Measurements from ENCODE around the gene SPOCD1. TPM values are rescaled to one million over a fixed set of nuclear protein-coding genes. Genes with fewer than 3 reads are reported as not detected.

SPOCD1 gene
- total RNA-seq, 2 donors from 2014 or later, result 21.6 TPM; not detected in 1

DNA sequence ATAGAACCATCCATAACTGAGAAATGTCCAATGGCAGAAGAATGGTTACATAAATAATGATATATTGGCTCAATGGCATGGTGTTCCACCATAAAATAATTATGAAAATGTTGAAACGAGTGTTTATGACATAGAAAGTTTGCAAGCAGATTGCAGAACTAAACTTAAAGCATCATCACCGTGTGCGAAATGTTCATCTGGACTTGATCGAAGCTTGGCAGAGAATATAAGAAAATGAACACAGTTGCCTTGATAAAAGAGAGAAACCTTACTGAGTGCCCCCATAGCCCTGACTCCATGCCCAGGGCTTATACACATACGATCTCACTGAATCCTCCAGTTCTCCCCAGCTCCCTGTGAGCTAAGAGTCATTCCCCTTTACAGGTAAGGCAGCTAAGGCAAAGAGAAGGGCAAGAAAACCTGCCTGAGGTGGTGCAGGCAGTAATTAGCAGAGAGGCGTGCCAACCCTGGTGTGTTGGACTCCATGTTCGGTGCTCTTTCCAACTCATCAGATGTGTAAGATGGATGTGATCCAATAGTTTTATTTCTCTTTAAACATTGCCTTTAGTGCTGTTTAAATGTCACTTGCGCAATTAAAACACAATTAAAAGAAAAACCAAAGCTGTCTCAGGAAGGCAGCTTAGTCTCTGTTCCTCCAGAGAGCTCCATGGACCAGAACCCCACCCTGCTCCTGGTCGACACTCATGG, 21.8 kb upstream of the SPOCD1 start:
- intact Hi-C loops (cut with DNase I), result no loop called here
- 44% methylated on average over 9 of the region's 9 CpGs for WGBS
- no peak overlapping the region for H3K4me3 ChIP-seq
- peaks cover 6% of the 10 kb centered on the region for H3K4me1 ChIP-seq (replicated peaks)
- H3K9me3 ChIP-seq, result no peaks in the 10 kb centered on the region
- peak overlapping the region; percentile 54 to 56 for H3K27ac ChIP-seq
- peak; percentile 63 for TF ChIP-seq POLR2AphosphoS5 (IDR thresholded peaks at IDR 0.05)
- no peak for TF ChIP-seq POLR2A (IDR thresholded peaks at IDR 0.05)
- TF ChIP-seq, protein P1, sequence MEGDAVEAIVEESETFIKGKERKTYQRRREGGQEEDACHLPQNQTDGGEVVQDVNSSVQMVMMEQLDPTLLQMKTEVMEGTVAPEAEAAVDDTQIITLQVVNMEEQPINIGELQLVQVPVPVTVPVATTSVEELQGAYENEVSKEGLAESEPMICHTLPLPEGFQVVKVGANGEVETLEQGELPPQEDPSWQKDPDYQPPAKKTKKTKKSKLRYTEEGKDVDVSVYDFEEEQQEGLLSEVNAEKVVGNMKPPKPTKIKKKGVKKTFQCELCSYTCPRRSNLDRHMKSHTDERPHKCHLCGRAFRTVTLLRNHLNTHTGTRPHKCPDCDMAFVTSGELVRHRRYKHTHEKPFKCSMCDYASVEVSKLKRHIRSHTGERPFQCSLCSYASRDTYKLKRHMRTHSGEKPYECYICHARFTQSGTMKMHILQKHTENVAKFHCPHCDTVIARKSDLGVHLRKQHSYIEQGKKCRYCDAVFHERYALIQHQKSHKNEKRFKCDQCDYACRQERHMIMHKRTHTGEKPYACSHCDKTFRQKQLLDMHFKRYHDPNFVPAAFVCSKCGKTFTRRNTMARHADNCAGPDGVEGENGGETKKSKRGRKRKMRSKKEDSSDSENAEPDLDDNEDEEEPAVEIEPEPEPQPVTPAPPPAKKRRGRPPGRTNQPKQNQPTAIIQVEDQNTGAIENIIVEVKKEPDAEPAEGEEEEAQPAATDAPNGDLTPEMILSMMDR (IDR thresholded peaks at IDR 0.05), result no peak
- no peaks in the 10 kb centered on the region for H3K27me3 ChIP-seq (replicated peaks; ENCODE audit: insufficient read depth)
- H3K36me3 ChIP-seq, result no peaks in the 10 kb centered on the region
- peak; percentile 18 for DNase-seq (ENCODE audit: low spot score)

DNA sequence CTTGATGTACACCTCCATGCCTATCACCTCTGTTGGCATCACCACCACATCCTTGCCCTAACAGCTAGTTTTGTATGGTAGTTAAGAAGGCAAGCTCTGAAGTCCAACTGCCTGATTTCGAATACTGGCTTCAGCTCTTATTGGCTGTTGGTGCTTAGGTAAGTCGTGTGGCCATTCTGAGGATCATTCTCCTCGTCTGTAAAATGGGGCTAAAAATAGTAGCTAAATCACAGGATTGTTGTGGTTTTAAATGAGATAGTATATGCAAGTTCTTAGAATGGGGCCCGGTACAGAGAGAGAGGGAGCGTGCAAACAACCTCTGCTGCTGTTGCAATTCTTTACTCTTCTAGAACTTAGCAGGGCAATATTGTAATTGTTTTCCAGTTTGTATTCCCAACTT, 20.8 kb upstream of the SPOCD1 start:
- no peak overlapping the region for H3K4me3 ChIP-seq
- TF ChIP-seq POLR2AphosphoS5 (IDR thresholded peaks at IDR 0.05), result no peak
- TF ChIP-seq, protein P1 (IDR thresholded peaks at IDR 0.05), result no peak
- TF ChIP-seq POLR2A (IDR thresholded peaks at IDR 0.05), result no peak
- no peak overlapping the region for H3K27ac ChIP-seq
- peaks cover 6% of the 10 kb centered on the region for H3K4me1 ChIP-seq (replicated peaks)
- no peaks in the 10 kb centered on the region for H3K27me3 ChIP-seq (replicated peaks; ENCODE audit: insufficient read depth)
- intact Hi-C loops (cut with DNase I), result no loop called here
- H3K36me3 ChIP-seq, result no peaks in the 10 kb centered on the region
- DNase-seq (ENCODE audit: low spot score), result no peak
- 90% methylated on average over 5 of the region's 5 CpGs for WGBS
- no peaks in the 10 kb centered on the region for H3K9me3 ChIP-seq

DNA sequence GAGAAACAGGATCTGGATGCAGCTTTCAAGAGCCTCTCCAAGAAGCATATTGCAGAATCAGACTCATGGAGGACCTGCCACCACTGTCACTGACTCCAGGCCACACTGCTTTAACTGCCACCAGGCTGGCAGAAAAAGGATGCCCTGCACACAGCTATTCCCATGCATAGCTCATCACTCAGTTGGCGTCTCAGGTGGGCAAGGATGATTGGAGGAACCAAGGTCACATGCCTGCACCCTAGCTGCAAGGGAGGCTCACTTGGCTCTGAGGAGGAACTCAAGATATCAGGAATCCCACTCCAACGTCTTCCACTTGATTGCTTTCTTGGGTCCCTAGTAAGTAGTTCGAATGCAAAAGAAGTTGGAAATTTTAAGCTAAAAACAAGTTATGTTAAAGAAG, 19.6 kb upstream of the SPOCD1 start:
- no peak overlapping the region for H3K27ac ChIP-seq
- H3K9me3 ChIP-seq, result no peaks in the 10 kb centered on the region
- WGBS, result 87% methylated on average over 3 of the region's 3 CpGs
- no peaks in the 10 kb centered on the region for H3K36me3 ChIP-seq
- H3K4me3 ChIP-seq, result no peak overlapping the region
- H3K4me1 ChIP-seq (replicated peaks), result peaks cover 6% of the 10 kb centered on the region
- DNase-seq (ENCODE audit: low spot score), result no peak
- intact Hi-C loops (cut with DNase I), result no loop called here
- no peak for TF ChIP-seq POLR2AphosphoS5 (IDR thresholded peaks at IDR 0.05)
- TF ChIP-seq, protein P1 (IDR thresholded peaks at IDR 0.05), result no peak
- TF ChIP-seq POLR2A (IDR thresholded peaks at IDR 0.05), result no peak
- H3K27me3 ChIP-seq (replicated peaks; ENCODE audit: insufficient read depth), result no peaks in the 10 kb centered on the region

DNA sequence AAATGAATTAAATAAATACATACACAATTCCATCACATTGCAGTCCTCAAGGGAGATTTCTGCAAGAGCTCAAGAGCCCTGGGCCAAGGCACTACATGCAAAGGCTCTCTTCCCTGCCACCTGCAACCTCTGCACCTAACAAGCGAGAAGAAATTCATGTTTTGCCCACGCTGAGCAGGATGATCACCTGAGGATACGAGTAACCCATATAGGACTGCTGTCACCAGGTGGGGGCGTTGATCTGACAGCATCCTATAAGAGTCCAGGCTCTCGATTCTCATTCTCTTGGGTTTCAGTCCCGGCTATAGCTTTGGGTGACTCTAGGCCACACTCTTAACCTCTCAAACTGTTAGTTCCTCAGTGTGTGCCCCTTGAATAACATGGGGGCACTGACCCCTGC, 18.7 kb upstream of the SPOCD1 start:
- H3K27me3 ChIP-seq (replicated peaks; ENCODE audit: insufficient read depth), result no peaks in the 10 kb centered on the region
- no peak for DNase-seq (ENCODE audit: low spot score)
- no peaks in the 10 kb centered on the region for H3K36me3 ChIP-seq
- H3K9me3 ChIP-seq, result no peaks in the 10 kb centered on the region
- TF ChIP-seq POLR2A (IDR thresholded peaks at IDR 0.05) (no peak), POLR2AphosphoS5 (IDR thresholded peaks at IDR 0.05) (no peak)
- TF ChIP-seq, protein P1 (IDR thresholded peaks at IDR 0.05), result no peak
- no peak overlapping the region for H3K27ac ChIP-seq
- H3K4me1 ChIP-seq (replicated peaks), result peaks cover 6% of the 10 kb centered on the region
- WGBS, result 73% methylated on average over 6 of the region's 6 CpGs
- H3K4me3 ChIP-seq, result no peak overlapping the region
- intact Hi-C loops (cut with DNase I), result no loop called here

Data from prostate gland (tissue), 2 donors.